Measurements from ENCODE around the gene CHN2.
"Not testable (repeated sequence)": the region's sequence is repeated elsewhere in the genome, so short reads cannot be mapped to it uniquely, and the experiment has no call there.

The CHN2 gene

DNA sequence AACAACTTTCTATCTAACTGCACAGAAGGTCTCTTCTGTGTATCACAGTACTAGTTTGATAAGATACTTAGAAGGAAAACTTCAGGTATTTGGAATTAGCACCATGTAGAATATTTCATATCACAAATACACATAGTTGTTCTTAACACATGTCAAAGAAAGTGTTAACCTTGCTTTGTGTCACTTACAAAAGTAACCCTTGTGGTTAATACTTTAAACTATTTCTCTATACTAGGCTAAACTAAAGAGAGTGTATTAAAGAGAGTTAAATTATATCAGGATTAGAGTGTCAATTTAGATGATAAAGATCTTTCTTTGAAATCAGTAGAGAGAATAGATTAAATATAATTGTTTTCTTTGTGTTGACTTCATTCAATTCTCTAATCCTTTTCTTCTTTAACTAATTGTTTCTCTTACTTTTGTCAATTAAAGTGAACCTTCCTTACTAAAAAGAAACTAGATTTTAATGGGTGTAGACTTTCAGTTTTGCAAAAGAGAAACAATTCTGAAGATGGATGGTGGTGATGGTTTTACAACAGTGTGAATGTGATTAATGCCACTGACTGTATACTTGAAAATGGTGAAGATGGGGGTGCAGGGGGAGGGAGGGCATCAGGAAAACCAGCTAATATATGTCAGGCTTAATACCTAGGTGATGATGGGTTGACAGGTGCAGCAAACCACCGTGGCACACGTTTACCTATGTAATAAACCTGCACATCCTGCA lies 67.8 kb downstream of the CHN2 start:
- Histone ChIP-seq H3K4me2 (ENCODE audit: low read depth, low read length, poor library complexity, severe bottlenecking) (no peak overlapping the region), H3K27ac (ENCODE audit: low read depth, low read length) (no peak overlapping the region), H3F3A (ENCODE audit: insufficient read depth) (no peaks in the 10 kb centered on the region), H2AFZ (ENCODE audit: low read depth, low read length, severe bottlenecking) (no peak overlapping the region), H3K9me2 (replicated peaks; ENCODE audit: insufficient read depth, low read length) (no peaks in the 10 kb centered on the region), H3K9me3 (ENCODE audit: insufficient read depth, low read length) (no peaks in the 10 kb centered on the region), H3K27me3 (ENCODE audit: low read length) (no peaks in the 10 kb centered on the region), H3K79me2 (ENCODE audit: insufficient read depth, low read length) (no peaks in the 10 kb centered on the region), H3K36me3 (ENCODE audit: low read length) (no peaks in the 10 kb centered on the region), H4K20me1 (ENCODE audit: low read depth, low read length) (no peaks in the 10 kb centered on the region), H3K9ac (ENCODE audit: low read length) (no peak overlapping the region), H3K4me3 (ENCODE audit: insufficient read depth, low read length, poor library complexity, severe bottlenecking) (no peak overlapping the region)
- TF ChIP-seq EZH2phosphoT487 (conservative IDR thresholded peaks at IDR 0.05; ENCODE audit: low read length) = no peak
- TF ChIP-seq, protein P1, sequence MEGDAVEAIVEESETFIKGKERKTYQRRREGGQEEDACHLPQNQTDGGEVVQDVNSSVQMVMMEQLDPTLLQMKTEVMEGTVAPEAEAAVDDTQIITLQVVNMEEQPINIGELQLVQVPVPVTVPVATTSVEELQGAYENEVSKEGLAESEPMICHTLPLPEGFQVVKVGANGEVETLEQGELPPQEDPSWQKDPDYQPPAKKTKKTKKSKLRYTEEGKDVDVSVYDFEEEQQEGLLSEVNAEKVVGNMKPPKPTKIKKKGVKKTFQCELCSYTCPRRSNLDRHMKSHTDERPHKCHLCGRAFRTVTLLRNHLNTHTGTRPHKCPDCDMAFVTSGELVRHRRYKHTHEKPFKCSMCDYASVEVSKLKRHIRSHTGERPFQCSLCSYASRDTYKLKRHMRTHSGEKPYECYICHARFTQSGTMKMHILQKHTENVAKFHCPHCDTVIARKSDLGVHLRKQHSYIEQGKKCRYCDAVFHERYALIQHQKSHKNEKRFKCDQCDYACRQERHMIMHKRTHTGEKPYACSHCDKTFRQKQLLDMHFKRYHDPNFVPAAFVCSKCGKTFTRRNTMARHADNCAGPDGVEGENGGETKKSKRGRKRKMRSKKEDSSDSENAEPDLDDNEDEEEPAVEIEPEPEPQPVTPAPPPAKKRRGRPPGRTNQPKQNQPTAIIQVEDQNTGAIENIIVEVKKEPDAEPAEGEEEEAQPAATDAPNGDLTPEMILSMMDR (IDR thresholded peaks at IDR 0.05; ENCODE audit: insufficient read depth, low read length, poor library complexity, severe bottlenecking) = no peak

DNA sequence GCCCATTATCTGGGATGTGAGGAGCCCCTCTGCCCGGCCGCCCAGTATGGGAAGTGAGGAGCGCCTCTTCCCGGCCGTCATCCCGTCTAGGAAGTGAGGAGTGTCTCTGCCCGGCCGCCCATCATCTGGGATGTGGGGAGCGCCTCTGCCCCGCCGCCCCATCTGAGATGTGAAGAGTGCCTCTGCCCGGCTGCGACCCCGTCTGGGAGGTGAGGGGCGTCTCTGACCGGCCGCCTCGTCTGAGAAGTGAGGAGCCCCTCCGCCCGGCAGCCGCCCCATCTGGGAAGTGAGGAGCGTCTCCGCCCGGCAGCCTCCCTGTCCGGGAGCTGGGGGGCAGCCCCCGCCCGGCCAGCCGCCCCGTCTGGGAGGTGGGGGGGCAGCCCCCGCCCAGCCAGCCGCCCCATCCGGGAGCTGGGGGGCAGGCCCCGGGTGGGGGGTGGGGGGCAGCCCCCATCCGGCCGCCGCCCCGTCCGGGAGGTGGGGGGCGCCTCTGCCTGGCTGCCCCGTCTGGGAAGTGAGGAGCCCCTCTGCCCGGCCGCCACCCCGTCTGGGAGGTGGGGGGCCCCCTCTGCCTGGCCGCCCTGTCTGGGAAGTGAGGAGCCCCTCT lies 69.1 kb downstream of the CHN2 start:
- H3K4me2 ChIP-seq (ENCODE audit: low read depth, low read length, poor library complexity, severe bottlenecking); H3K27me3 ChIP-seq (ENCODE audit: low read length); H2AFZ ChIP-seq (ENCODE audit: low read depth, low read length, severe bottlenecking); H3K4me3 ChIP-seq (ENCODE audit: insufficient read depth, low read length, poor library complexity, severe bottlenecking); H4K20me1 ChIP-seq (ENCODE audit: low read depth, low read length); H3K36me3 ChIP-seq (ENCODE audit: low read length); H3F3A ChIP-seq (ENCODE audit: insufficient read depth); H3K79me2 ChIP-seq (ENCODE audit: insufficient read depth, low read length); H3K27ac ChIP-seq (ENCODE audit: low read depth, low read length); H3K9me2 ChIP-seq (replicated peaks; ENCODE audit: insufficient read depth, low read length); H3K9me3 ChIP-seq (ENCODE audit: insufficient read depth, low read length); H3K9ac ChIP-seq (ENCODE audit: low read length): not testable (repeated sequence)

DNA sequence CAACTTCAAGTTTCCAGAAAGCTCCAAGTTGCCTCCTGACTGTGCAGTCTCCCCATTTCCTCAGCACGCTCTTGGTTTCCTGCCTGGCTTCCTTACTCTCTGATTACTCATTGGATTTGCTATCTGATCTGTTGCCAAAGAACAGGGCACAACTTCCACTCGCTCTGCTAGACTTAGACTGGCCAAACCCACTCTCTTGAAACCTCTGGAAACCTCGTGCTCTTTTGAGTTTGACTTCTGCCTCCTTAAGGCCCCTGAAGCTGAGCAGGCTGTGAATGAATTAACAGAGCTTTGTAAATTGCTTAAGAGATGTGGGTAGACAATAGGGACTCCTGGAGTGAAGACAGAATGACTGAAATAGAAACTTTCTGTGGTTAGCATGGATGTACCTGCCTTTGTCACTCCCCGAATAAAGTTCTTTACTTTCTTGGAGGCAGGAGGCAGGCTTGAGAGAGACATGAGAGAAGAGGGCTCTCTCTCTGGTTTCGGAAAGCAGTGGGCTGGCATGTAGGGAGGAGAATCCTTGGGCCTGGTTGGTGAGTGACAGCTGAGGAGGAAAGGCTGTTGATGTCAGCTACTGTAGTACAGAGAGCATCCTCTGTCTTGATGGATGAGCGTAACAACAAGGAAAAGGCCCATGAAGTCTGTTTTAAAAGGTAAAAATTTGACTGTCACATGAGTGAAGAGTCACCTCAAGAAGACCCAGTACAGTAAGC lies 70.8 kb downstream of the CHN2 start:
- no peaks in the 10 kb centered on the region for H3K27me3 ChIP-seq (ENCODE audit: low read length)
- H3K27ac ChIP-seq (ENCODE audit: low read depth, low read length) = no peak overlapping the region
- H4K20me1 ChIP-seq (ENCODE audit: low read depth, low read length) = no peaks in the 10 kb centered on the region
- H3K9me3 ChIP-seq (ENCODE audit: insufficient read depth, low read length) = no peaks in the 10 kb centered on the region
- H3K9me2 ChIP-seq (replicated peaks; ENCODE audit: insufficient read depth, low read length) = no peaks in the 10 kb centered on the region
- no peak overlapping the region for H2AFZ ChIP-seq (ENCODE audit: low read depth, low read length, severe bottlenecking)
- TF ChIP-seq, protein P1 (IDR thresholded peaks at IDR 0.05; ENCODE audit: insufficient read depth, low read length, poor library complexity, severe bottlenecking) = no peak
- no peak for TF ChIP-seq EZH2phosphoT487 (conservative IDR thresholded peaks at IDR 0.05; ENCODE audit: low read length)
- no peak overlapping the region for H3K9ac ChIP-seq (ENCODE audit: low read length)
- H3K4me3 ChIP-seq (ENCODE audit: insufficient read depth, low read length, poor library complexity, severe bottlenecking) = no peak overlapping the region
- no peaks in the 10 kb centered on the region for H3K79me2 ChIP-seq (ENCODE audit: insufficient read depth, low read length)
- H3K36me3 ChIP-seq (ENCODE audit: low read length) = no peaks in the 10 kb centered on the region
- no peaks in the 10 kb centered on the region for H3F3A ChIP-seq (ENCODE audit: insufficient read depth)
- H3K4me2 ChIP-seq (ENCODE audit: low read depth, low read length, poor library complexity, severe bottlenecking) = no peak overlapping the region

DNA sequence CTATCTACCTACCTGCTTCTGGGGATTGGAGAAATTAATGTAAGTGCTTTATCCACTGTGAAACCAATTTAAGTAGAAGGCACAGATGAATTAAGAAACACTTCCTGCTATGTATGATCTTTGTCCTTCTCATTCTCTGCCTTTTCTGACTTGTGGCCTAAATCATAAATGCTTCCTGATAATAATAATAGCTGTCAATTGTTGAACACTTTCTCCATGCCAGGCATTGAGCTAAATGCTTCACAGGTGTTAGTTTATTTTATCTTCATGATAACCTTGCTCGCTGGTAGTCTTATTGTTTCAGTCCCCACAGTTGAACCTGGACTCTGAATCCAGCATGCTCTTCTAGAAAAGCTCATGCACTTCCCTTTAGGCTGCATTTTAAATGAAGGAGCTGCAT lies 75.4 kb downstream of the CHN2 start:
- no peak overlapping the region for H3K9ac ChIP-seq (ENCODE audit: low read length)
- H4K20me1 ChIP-seq (ENCODE audit: low read depth, low read length) = no peaks in the 10 kb centered on the region
- H3K27ac ChIP-seq (ENCODE audit: low read depth, low read length) = no peak overlapping the region
- H3F3A ChIP-seq (ENCODE audit: insufficient read depth) = no peaks in the 10 kb centered on the region
- no peak for TF ChIP-seq EZH2phosphoT487 (conservative IDR thresholded peaks at IDR 0.05; ENCODE audit: low read length)
- TF ChIP-seq, protein P1 (IDR thresholded peaks at IDR 0.05; ENCODE audit: insufficient read depth, low read length, poor library complexity, severe bottlenecking) = no peak
- H3K9me2 ChIP-seq (replicated peaks; ENCODE audit: insufficient read depth, low read length) = no peaks in the 10 kb centered on the region
- H2AFZ ChIP-seq (ENCODE audit: low read depth, low read length, severe bottlenecking) = no peak overlapping the region
- H3K27me3 ChIP-seq (ENCODE audit: low read length) = no peaks in the 10 kb centered on the region
- H3K4me2 ChIP-seq (ENCODE audit: low read depth, low read length, poor library complexity, severe bottlenecking) = no peak overlapping the region
- H3K79me2 ChIP-seq (ENCODE audit: insufficient read depth, low read length) = no peaks in the 10 kb centered on the region
- no peaks in the 10 kb centered on the region for H3K36me3 ChIP-seq (ENCODE audit: low read length)
- H3K9me3 ChIP-seq (ENCODE audit: insufficient read depth, low read length) = no peaks in the 10 kb centered on the region
- no peak overlapping the region for H3K4me3 ChIP-seq (ENCODE audit: insufficient read depth, low read length, poor library complexity, severe bottlenecking)
